HEK293 (cell line): Measurements from ENCODE around the gene LSP1.
A peak's percentile ranks its signal among the peaks of the same experiment; 100 is the strongest.

Source experiments
- CTCF ChIA-PET: fragments of 350-600 bp; formaldehyde crosslinking; extraction: SDS; loops from one replicate; lab custom pipeline; 2021; ENCODE audit warnings: antibody characterized with exemption; lab: Yijun Ruan, JAX
- POLR2A ChIA-PET: fragments of 300-600 bp; formaldehyde crosslinking; extraction: SDS; loops from one replicate; lab custom pipeline; 2020; ENCODE audit warnings: antibody characterized with exemption, inconsistent platforms; lab: Yijun Ruan, JAX
- H3K27ac ChIP-seq: fragments of 200-500 bp; sonication (Bioruptor generic); 2 replicates; pipeline ENCODE4 v1.5.1; 2014; ENCODE audit warnings: low read depth, low read length, control low read depth, inconsistent platforms; ENCODE audit errors: extremely low read depth
- H3K36me3 ChIP-seq, 2 experiments: fragments of 200-500 bp in 1 of 2; sonication (Bioruptor generic) in 1 of 2; 1 replicate in 1 of 2; 2 replicates in 1 of 2; pipeline ENCODE4 v1.5.1; 2014 to 2017; ENCODE audit warnings: inconsistent platforms in 2 of 2, low read length in 2 of 2; ENCODE audit not compliant: control insufficient read depth in 2 of 2, insufficient read depth in 1 of 2
- H3K4me1 ChIP-seq: fragments of 200-500 bp; sonication (Bioruptor generic); 2 replicates; pipeline ENCODE4 v1.5.1; 2014; ENCODE audit warnings: mild to moderate bottlenecking, low read length, inconsistent platforms; ENCODE audit not compliant: control insufficient read depth, insufficient read depth
- H3K4me3 ChIP-seq: 2 replicates; pipeline ENCODE4 v1.5.1; 2011; ENCODE audit warnings: low read depth, mild to moderate bottlenecking, control low read depth, low read length, moderate library complexity
- H3K9me3 ChIP-seq: fragments of 200-500 bp; sonication (Bioruptor generic); 2 replicates; pipeline ENCODE4 v1.5.1; 2014; ENCODE audit warnings: low read depth, low read length, inconsistent platforms; ENCODE audit not compliant: control insufficient read depth, insufficient read depth
- ATF2 ChIP-seq: fragments of 450-650 bp; formaldehyde crosslinking; IDR thresholded peaks from 2 replicates; pipeline ENCODE4 v1.5.1; 2016; ENCODE audit warnings: missing biosample characterization, missing genetic modification characterization, low read depth
- BCL11B ChIP-seq: fragments of 450-650 bp; formaldehyde crosslinking; IDR thresholded peaks from 2 replicates; pipeline ENCODE4 v1.5.1; 2016; ENCODE audit warnings: low read depth, missing biosample characterization, missing genetic modification characterization
- EGR2 ChIP-seq: fragments of 450-650 bp; formaldehyde crosslinking; IDR thresholded peaks from 2 replicates; pipeline ENCODE4 v1.5.1; 2016; ENCODE audit warnings: low read depth, missing biosample characterization, missing genetic modification characterization
- GLIS1 ChIP-seq: fragments of 450-650 bp; formaldehyde crosslinking; IDR thresholded peaks from 2 replicates; pipeline ENCODE4 v1.5.1; 2016; ENCODE audit warnings: missing biosample characterization, missing genetic modification characterization
- GLIS2 ChIP-seq: fragments of 450-650 bp; formaldehyde crosslinking; IDR thresholded peaks from 2 replicates; pipeline ENCODE4 v1.5.1; 2016; ENCODE audit warnings: missing biosample characterization, missing genetic modification characterization
- IKZF3 ChIP-seq: fragments of 450-650 bp; IDR thresholded peaks from 2 replicates; pipeline ENCODE4 v1.5.0; 2018; ENCODE audit warnings: missing biosample characterization, mild to moderate bottlenecking, missing genetic modification characterization, moderate library complexity
- SP2 ChIP-seq: fragments of 450-650 bp; formaldehyde crosslinking; IDR thresholded peaks from 2 replicates; pipeline ENCODE4 v1.5.1; 2016; ENCODE audit warnings: missing biosample characterization, missing genetic modification characterization
- YY1 ChIP-seq: fragments of 450-650 bp; formaldehyde crosslinking; IDR thresholded peaks from 2 replicates; pipeline ENCODE4 v1.5.1; 2018; ENCODE audit warnings: missing biosample characterization, missing genetic modification characterization
- ZBTB26 ChIP-seq: fragments of 450-650 bp; formaldehyde crosslinking; optimal IDR thresholded peaks from 2 replicates; pipeline ENCODE3; 2016; ENCODE audit warnings: missing biosample characterization, mild to moderate bottlenecking, missing genetic modification characterization
- ZIC2 ChIP-seq: fragments of 450-650 bp; formaldehyde crosslinking; IDR thresholded peaks from 2 replicates; pipeline ENCODE4 v1.5.1; 2016; ENCODE audit warnings: missing biosample characterization, missing genetic modification characterization
- ZNF112 ChIP-seq: fragments of 450-650 bp; formaldehyde crosslinking; IDR thresholded peaks from 2 replicates; pipeline ENCODE4 v1.5.0; 2017; ENCODE audit warnings: missing biosample characterization, missing genetic modification characterization
- ZNF292 ChIP-seq: fragments of 450-650 bp; formaldehyde crosslinking; IDR thresholded peaks from 2 replicates; pipeline ENCODE4 v1.5.1; 2016; ENCODE audit warnings: low read depth, missing biosample characterization, missing genetic modification characterization, borderline replicate concordance
- ZNF449 ChIP-seq: fragments of 450-650 bp; formaldehyde crosslinking; IDR thresholded peaks from 2 replicates; pipeline ENCODE4 v1.5.1; 2017; ENCODE audit warnings: missing biosample characterization, mild to moderate bottlenecking, missing genetic modification characterization, moderate library complexity
- ZNF600 ChIP-seq: fragments of 450-650 bp; formaldehyde crosslinking; IDR thresholded peaks from 2 replicates; pipeline ENCODE4 v1.5.1; 2016; ENCODE audit warnings: missing biosample characterization, missing genetic modification characterization
- ZNF623 ChIP-seq: fragments of 450-650 bp; formaldehyde crosslinking; IDR thresholded peaks from 2 replicates; pipeline ENCODE4 v1.5.1; 2016; ENCODE audit warnings: missing biosample characterization, missing genetic modification characterization
- ZNF639 ChIP-seq: fragments of 450-650 bp; formaldehyde crosslinking; IDR thresholded peaks from 2 replicates; pipeline ENCODE4 v1.5.1; 2016; ENCODE audit warnings: missing biosample characterization, missing genetic modification characterization

The LSP1 gene

GRCh38 chr11:1926156-1927025, 73.5 kb downstream of the LSP1 start (continued):
- no peak for TF ChIP-seq ATF2 (tag by site-specific recombination)
- no peak for TF ChIP-seq SP2 (tag by site-specific recombination)
- TF ChIP-seq YY1 = no peak
- no peak for TF ChIP-seq ZNF600
- TF ChIP-seq ZBTB26 = no peak
- TF ChIP-seq IKZF3 (tag by site-specific recombination) = no peak
- no peak for TF ChIP-seq ZNF292 (tag by site-specific recombination)

GRCh38 chr11:1927026-1927847, 74.4 kb downstream of the LSP1 start:
- H3K27ac ChIP-seq = no peak overlapping the region
- no peaks in the 10 kb centered on the region for H3K4me1 ChIP-seq
- no peaks in the 10 kb centered on the region for H3K36me3 ChIP-seq
- TF ChIP-seq GLIS1 (0 out of 2 replicates have a peak, but pooled peaks have one; percentile 10), EGR2 (tag by site-specific recombination) (no peak), ZIC2 (tag by site-specific recombination) (peak; percentile 17), BCL11B (tag by site-specific recombination) (no peak), ZNF449 (tag by site-specific recombination) (no peak)
- H3K4me3 ChIP-seq = no peak overlapping the region
- POLR2A ChIA-PET = no interaction called here
- H3K9me3 ChIP-seq = no peaks in the 10 kb centered on the region
- CTCF ChIA-PET = no interaction called here

GRCh38 chr11:1927848-1928469, 75.1 kb downstream of the LSP1 start:
- ChIA-PET CTCF (no interaction called here), POLR2A (no interaction called here)
- no peak overlapping the region for H3K27ac ChIP-seq
- H3K4me3 ChIP-seq = no peak overlapping the region
- H3K4me1 ChIP-seq = no peaks in the 10 kb centered on the region
- H3K36me3 ChIP-seq = no peaks in the 10 kb centered on the region
- TF ChIP-seq ZNF639 (no peak), ZNF623 (tag by site-specific recombination) (no peak), ZNF112 (tag by site-specific recombination) (no peak), GLIS2 (tag by site-specific recombination) (0 out of 2 replicates have a peak, but pooled peaks have one; percentile 14)
- H3K9me3 ChIP-seq = no peaks in the 10 kb centered on the region
